Mucosa of rectum (tissue), 2 donors: Measurements from ENCODE around the gene PAWR.

Experiments
- H3K27ac ChIP-seq, 2 donors: one replicate each; pipeline ENCODE4 v1.7.0; 2013; ENCODE audit warnings: inconsistent platforms in 2 of 2, low read depth in 2 of 2, low read length in 2 of 2
- H3K27me3 ChIP-seq, 2 donors: one replicate each; pipeline ENCODE4 v1.7.0; 2013; ENCODE audit warnings: low read length in 2 of 2; ENCODE audit not compliant: control insufficient read depth in 2 of 2, insufficient read depth in 2 of 2
- H3K36me3 ChIP-seq, 2 donors: one replicate each; pipeline ENCODE4 v1.7.0; 2013; ENCODE audit warnings: low read length in 2 of 2; ENCODE audit not compliant: control insufficient read depth in 2 of 2, insufficient read depth in 2 of 2
- H3K4me1 ChIP-seq, 2 donors: one replicate each; pipeline ENCODE4 v1.7.0; 2013; ENCODE audit warnings: low read length in 2 of 2, mild to moderate bottlenecking in 1 of 2; ENCODE audit not compliant: control insufficient read depth in 2 of 2, insufficient read depth in 2 of 2
- H3K4me3 ChIP-seq, 2 donors: one replicate each; pipeline ENCODE4 v1.7.0; 2013; ENCODE audit warnings: low read length in 2 of 2
- H3K9ac ChIP-seq, 2 donors: one replicate each; pipeline ENCODE4 v1.7.0; 2013; ENCODE audit warnings: low read length in 2 of 2, low read depth in 1 of 2, mild to moderate bottlenecking in 1 of 2
- H3K9me3 ChIP-seq, 2 donors: one replicate each; pipeline ENCODE4 v1.7.0; 2013; ENCODE audit warnings: low read length in 2 of 2; ENCODE audit not compliant: control insufficient read depth in 2 of 2
- donor health status: healthy.
- donor health status: Normal muscosa, but diverticular disease.

The PAWR gene

DNA sequence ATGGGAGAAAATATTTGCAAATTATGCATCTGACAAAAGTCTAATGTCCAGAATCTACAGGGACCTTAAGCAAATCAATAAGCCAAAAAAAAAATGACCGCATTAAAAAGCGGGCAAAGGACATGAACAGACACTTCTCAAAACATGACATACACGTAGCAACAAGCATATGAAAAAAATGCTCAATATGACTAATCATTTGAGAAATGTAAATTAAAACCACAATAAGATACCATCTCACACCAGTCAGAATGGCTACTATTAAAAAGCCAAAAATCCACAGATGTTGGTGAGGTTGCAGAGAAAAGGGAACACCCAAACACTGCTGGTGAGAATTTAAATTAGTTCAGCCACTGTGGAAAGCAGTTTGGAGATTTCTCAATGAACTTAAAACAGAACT, 16.1 kb downstream of the PAWR start:
- no peak overlapping the region for H3K9ac ChIP-seq
- H3K4me1 ChIP-seq, result peaks cover 21 to 27% of the 10 kb centered on the region in 2 donors
- no peak overlapping the region for H3K27ac ChIP-seq
- no peaks in the 10 kb centered on the region for H3K36me3 ChIP-seq
- no peaks in the 10 kb centered on the region for H3K27me3 ChIP-seq
- no peak overlapping the region for H3K4me3 ChIP-seq
- no peaks in the 10 kb centered on the region for H3K9me3 ChIP-seq

DNA sequence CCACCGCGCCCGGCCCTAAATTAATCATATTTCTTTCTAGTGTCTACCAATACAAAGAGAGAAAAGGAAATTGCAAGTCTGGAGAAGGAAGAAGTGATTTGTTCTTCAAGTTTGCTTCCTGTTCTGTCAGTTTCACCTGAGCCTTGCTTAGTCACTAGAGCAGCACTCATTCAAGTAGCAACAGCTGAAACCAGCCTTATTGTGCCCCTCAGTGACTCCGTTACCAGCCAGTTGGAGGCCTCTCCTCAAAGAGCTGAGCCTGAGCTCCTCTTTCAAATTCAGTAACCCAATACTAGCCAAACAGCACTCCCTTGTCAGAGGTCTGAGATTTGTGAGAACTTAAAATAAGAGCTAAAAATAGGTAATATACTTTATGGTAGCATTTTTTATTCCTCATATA, 17.4 kb downstream of the PAWR start:
- Histone ChIP-seq H3K4me1 (peaks cover 10 to 14% of the 10 kb centered on the region in 2 donors), H3K27ac (no peak overlapping the region), H3K27me3 (no peaks in the 10 kb centered on the region), H3K36me3 (peaks cover 0 to 3% of the 10 kb centered on the region in 2 donors), H3K4me3 (no peak overlapping the region), H3K9me3 (no peaks in the 10 kb centered on the region), H3K9ac (no peak overlapping the region)

DNA sequence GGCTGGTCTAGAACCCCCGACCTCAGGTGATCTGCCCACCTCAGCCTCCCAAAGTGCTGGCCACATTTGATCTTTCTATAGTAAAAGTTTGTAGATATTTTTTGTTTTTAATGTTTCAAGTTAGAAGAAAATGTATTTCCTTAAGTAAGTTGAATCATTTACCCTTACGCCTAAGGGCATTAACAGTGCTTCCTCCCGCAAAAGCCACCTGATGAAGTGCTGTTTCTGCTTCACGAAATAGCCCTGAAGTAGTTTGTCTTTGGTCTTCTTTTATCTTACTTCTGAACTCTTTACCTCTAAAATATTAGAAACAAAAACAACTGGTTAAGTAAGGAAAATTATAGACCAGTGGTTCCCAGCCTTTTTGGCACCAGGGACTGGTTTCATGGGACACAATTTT, 22.7 kb downstream of the PAWR start:
- Histone ChIP-seq H3K27me3 (no peaks in the 10 kb centered on the region), H3K4me3 (no peak overlapping the region), H3K36me3 (peaks cover 3% of the 10 kb centered on the region in 2 donors), H3K27ac (no peak overlapping the region), H3K4me1 (peaks cover 0 to 5% of the 10 kb centered on the region in 2 donors), H3K9me3 (no peaks in the 10 kb centered on the region), H3K9ac (no peak overlapping the region)

DNA sequence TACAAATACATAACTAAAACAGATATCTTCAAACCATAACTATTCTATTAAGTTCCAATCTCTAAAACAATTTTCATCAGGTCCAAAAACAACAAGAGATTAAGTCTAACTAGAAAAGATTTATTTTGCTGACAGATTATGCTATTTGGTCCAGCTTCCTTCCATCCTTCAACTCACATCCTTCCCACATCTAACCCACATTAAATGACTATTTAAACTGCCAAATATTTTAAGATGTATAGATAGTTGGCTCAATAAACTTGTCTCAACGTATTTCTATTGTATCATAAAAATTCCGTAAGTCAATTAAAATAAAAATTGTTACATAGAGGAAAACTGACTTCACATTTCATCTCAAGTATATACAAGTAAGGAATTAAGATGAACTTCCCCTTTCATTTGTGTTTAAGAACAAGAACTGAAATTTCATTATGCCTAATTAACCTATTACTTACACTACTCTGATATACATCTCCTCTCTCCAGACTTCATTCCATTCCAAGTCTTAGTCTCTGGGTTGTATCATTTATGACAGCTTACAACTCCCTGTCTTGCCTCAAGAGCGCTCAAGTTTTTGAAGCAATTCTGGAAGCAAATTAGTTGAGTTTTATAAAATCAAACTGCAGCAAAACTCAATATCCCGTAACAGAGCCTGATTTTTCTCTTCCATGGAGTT, 25.4 kb downstream of the PAWR start:
- Histone ChIP-seq H3K36me3 (peaks cover 3% of the 10 kb centered on the region in 2 donors), H3K9ac (no peak overlapping the region), H3K4me3 (no peak overlapping the region), H3K4me1 (peaks cover 2 to 8% of the 10 kb centered on the region in 2 donors), H3K9me3 (no peaks in the 10 kb centered on the region), H3K27ac (no peak overlapping the region), H3K27me3 (no peaks in the 10 kb centered on the region)

DNA sequence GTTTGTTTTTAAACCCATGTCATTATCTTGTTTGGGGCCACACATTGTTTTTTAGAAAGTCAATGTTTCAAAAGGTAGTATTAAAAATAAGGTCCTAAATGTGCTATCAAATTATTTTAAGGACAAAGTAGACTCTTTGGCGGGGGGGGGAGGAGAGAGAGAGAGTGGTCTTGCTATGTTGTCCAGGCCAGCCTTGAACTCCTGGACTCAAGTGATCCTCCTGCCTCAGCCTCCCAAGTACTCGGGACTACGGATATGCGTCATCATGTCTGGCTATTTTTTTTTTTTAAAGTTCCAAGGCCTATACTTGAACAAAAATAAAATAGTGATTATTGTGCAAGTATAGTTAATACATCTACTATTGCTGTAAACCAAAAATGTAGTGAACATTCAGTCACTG, 26.2 kb downstream of the PAWR start:
- Histone ChIP-seq H3K27ac (no peak overlapping the region), H3K9me3 (no peaks in the 10 kb centered on the region), H3K9ac (no peak overlapping the region), H3K36me3 (peaks cover 3% of the 10 kb centered on the region in 2 donors), H3K27me3 (no peaks in the 10 kb centered on the region), H3K4me3 (no peak overlapping the region), H3K4me1 (peaks cover 3 to 16% of the 10 kb centered on the region in 2 donors)

DNA sequence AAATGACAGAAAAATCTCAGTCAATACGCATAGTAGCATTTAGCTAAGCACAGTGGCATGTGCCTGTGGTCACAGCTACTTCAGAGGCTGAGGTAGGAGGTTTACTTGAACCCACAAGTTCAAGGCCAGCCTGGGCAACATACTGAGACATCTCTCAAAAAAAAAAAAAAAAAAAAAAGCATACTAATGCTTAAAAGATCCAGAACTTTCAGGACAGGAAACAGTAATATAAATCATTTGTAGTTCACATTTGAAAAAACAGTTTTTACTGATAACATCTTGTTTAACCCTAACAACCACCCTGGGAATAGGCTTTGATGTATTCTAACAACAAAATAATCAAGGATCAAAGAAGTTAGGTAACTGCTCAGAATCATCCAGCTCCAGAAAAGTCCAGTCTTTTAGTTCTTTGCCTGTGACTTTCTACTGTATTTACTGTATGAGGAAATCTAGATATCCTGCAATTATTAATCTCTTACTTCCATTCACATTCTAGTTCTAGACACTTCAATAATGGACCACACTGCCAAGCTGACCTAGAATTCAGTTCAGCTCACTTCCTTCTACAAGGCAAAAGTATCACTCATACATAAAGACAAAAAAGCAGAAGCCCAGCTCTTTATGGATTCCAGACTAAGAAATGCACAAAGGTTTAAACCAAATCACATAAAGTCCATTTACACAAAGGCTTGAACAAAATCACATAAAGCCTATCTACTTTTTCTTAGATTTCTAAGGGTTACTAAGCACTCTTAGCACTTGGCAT, 28.5 kb downstream of the PAWR start:
- H3K4me3 ChIP-seq, result no peak overlapping the region
- no peaks in the 10 kb centered on the region for H3K9me3 ChIP-seq
- H3K4me1 ChIP-seq, result peaks cover 5 to 19% of the 10 kb centered on the region in 2 donors
- no peak overlapping the region for H3K27ac ChIP-seq
- H3K27me3 ChIP-seq, result no peaks in the 10 kb centered on the region
- peaks cover 0 to 3% of the 10 kb centered on the region in 2 donors for H3K36me3 ChIP-seq
- H3K9ac ChIP-seq, result no peak overlapping the region

DNA sequence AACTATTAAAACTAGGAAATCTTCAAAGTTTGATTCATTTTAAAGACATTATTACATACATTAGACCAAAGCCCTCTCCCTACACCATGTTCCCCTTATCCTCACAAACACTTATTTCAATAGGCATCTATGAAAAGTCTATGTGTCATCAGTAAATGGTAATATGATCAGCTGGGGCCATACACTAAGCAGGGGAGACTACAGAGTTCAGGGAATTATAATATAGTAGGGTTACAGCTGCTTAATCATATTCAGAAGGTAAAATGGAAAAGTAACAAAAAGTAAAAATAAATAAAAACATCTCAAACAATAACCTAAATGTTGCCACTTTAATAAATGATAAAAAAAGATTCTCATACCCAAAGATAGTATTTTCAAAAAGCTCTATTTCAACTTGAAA, 29.1 kb downstream of the PAWR start:
- H3K36me3 ChIP-seq, result no peaks in the 10 kb centered on the region
- no peak overlapping the region for H3K9ac ChIP-seq
- peaks cover 5 to 19% of the 10 kb centered on the region in 2 donors for H3K4me1 ChIP-seq
- H3K27ac ChIP-seq, result no peak overlapping the region
- no peaks in the 10 kb centered on the region for H3K9me3 ChIP-seq
- H3K27me3 ChIP-seq, result no peaks in the 10 kb centered on the region
- no peak overlapping the region for H3K4me3 ChIP-seq

DNA sequence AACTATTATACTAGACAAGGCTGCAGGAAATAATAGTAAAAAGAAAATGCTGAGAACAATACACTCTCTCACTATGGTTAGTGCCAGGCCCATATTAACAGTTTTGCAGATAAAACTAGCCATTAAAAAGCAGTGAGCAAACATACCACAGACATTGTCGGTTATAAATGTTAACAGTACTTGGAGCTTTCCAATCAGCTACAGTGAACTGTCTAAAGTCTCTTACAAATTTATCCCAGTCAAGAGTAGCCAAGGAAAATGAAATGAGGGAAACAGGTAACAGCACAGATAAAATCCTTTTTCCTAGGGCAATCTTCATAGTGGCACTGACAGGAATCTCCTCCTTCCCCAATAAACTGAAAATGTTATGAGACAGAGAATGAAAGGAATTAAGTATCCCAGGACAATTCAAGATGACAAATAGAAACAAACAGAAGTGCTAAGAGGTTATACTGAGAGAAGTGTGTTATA, 30.8 kb downstream of the PAWR start:
- Histone ChIP-seq H3K9me3 (no peaks in the 10 kb centered on the region), H3K4me1 (peaks cover 5 to 16% of the 10 kb centered on the region in 2 donors), H3K4me3 (peak overlapping the region in 1 of 2 donors; percentile 43), H3K27me3 (no peaks in the 10 kb centered on the region), H3K36me3 (no peaks in the 10 kb centered on the region), H3K27ac (peak overlapping the region in 1 of 2 donors; percentile 28), H3K9ac (no peak overlapping the region)

DNA sequence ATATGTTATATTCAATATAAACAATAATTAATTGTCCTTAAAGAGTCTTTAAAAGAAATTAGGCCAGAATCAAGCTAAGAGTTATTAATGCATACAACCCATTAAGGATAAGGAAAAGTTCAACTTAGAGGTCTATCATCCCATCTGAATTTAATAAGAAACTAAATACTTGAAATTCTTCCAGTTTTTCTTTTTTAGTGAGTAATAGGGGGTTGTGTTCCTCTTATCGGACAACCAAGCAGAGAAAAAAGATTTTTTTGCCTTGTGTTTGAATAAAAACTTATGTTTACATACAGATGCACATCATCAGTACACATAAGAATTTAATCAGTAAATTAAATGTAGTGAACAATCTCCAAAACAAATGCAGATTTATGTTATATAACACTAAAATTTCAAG, 32.5 kb downstream of the PAWR start:
- Histone ChIP-seq H3K36me3 (no peaks in the 10 kb centered on the region), H3K4me3 (no peak overlapping the region), H3K9ac (no peak overlapping the region), H3K9me3 (no peaks in the 10 kb centered on the region), H3K4me1 (peaks cover 5 to 14% of the 10 kb centered on the region in 2 donors), H3K27ac (no peak overlapping the region), H3K27me3 (no peaks in the 10 kb centered on the region)

DNA sequence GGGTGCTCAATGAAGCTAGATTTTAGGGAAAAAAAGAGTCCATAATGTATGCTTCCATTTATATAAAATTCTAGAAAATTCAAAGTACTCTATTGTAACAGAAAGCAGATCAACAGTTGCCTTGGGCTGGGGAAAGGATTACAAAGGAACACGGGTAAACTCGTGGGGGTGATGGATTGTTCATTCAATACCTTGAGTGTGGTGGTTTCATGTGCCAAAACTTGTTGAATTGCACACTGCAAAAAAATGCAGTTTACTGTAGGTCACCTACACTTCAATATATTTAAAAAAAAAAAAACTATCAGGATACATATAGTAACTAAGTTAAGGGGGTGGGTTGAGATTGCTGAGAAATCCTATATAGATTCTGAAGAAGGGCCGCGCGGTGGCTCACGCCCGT, 33.6 kb downstream of the PAWR start:
- H3K27ac ChIP-seq, result no peak overlapping the region
- no peaks in the 10 kb centered on the region for H3K36me3 ChIP-seq
- H3K27me3 ChIP-seq, result no peaks in the 10 kb centered on the region
- no peak overlapping the region for H3K4me3 ChIP-seq
- no peak overlapping the region for H3K9ac ChIP-seq
- H3K4me1 ChIP-seq, result peaks cover 5 to 14% of the 10 kb centered on the region in 2 donors
- no peaks in the 10 kb centered on the region for H3K9me3 ChIP-seq
